H7 (cell line): ENCODE results near the gene TEX14. TPM values are rescaled to one million over a fixed set of nuclear protein-coding genes. Genes with fewer than 3 reads are reported as not detected.
"Not testable (repeated sequence)": the region's sequence is repeated elsewhere in the genome, so short reads cannot be mapped to it uniquely, and the experiment has no call there.

Experiments
- DNase-seq: peaks from one replicate; pipeline ENCODE4 v3.0.0; 2012
- H3K27me3 ChIP-seq: 2 replicates; pipeline ENCODE4 v1.6.0; 2011; ENCODE audit warnings: mild to moderate bottlenecking, low read length; ENCODE audit not compliant: control insufficient read depth, insufficient read depth
- H3K36me3 ChIP-seq: replicated peaks from 2 replicates; pipeline ENCODE4 v1.5.1; 2011; ENCODE audit warnings: low read length; ENCODE audit not compliant: control insufficient read depth, insufficient read depth
- H3K4me3 ChIP-seq: 2 replicates; pipeline ENCODE4 v1.5.1; 2011; ENCODE audit warnings: low read depth, mild to moderate bottlenecking, control low read depth, low read length, moderate library complexity; ENCODE audit not compliant: insufficient read depth
- total RNA-seq: library from RNA; depleted of rRNA; stranded (reverse); fragments of >200 nt; shearing (Covaris generic); gene quantifications from 2 replicates; pipeline ENCODE4 v1.2.3, GENCODE V29; 2014

The TEX14 gene
- total RNA-seq, 1 experiment from 2014 or later: 0.80 TPM

DNA sequence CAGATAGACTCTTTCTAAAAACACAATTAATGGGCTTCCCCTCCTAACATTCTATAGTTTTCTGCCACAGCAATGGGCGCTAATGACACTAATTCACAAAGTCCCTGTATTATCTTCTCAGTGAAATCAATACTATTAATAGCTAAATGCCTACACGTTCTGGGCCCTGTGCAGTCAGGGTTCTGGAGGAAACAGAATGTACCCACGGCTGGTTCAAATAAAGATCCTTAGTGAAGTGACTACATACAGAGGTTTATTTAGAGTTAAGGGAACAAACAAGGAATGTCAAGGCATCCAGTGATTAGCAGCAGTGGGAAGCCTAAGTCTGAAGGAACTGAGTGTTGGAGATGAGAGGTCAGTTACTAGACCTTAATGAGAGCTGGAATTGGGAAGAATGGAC is 133.9 kb downstream of the TEX14 start:
- Histone ChIP-seq H3K4me3 (no peak overlapping the region), H3K27me3 (no peaks in the 10 kb centered on the region), H3K36me3 (no peaks in the 10 kb centered on the region)
- DNase-seq: no peak

GRCh38 chr17:58556833-58557250 is 135.0 kb downstream of the TEX14 start:
- Histone ChIP-seq H3K4me3 (no peak overlapping the region), H3K27me3 (no peaks in the 10 kb centered on the region)
- DNase-seq: no peak

DNA sequence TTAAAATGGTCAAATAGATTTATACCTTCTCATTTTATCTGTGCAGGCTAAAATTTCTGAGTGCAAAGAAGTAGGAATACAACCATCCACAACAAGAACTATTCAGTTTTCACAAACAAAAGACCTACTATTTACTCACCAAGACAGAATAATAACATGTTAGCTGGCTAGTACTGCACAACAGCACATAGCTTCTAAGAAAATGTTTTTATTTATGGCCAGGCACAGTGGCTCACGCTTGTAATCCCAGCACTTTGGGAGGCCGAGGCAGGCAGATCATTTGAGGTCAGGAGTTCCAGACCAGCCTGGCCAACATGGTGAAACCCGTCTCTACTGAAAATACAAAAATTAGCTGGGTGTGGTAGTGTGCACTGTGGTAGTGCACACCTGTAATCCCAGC is 136.7 kb downstream of the TEX14 start:
- not testable (repeated sequence) for DNase-seq, H3K4me3 ChIP-seq, H3K36me3 ChIP-seq, H3K27me3 ChIP-seq

More at GRCh38 chr17:58556833-58557250, 135.0 kb downstream of the TEX14 start:
- H3K36me3 ChIP-seq: no peaks in the 10 kb centered on the region

GRCh38 chr17:58541249-58541648 is 150.6 kb downstream of the TEX14 start:
- Histone ChIP-seq H3K36me3 (no peaks in the 10 kb centered on the region), H3K27me3 (no peaks in the 10 kb centered on the region), H3K4me3 (no peak overlapping the region)
- DNase-seq: peak; percentile 76

DNA sequence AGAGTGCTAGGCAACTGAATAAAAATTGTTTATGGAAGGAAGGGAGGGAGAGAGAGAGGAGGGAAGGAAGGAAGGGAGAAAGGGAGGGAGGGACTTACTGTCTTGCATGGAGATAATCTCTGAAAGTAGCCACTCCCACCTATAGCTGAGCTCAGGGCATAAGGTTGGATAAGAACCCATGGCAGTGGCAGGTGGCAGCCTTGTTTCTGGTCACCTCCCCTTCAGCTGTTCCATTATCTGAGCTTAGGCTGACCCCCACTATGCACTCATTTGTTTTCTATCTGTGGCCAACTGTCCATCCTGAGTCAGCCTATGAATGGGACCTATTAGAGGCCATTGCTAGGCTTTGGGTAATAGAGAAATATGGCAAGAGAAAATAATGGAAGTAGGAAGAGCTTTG is 152.1 kb downstream of the TEX14 start:
- Histone ChIP-seq H3K4me3 (no peak overlapping the region), H3K36me3 (no peaks in the 10 kb centered on the region), H3K27me3 (no peaks in the 10 kb centered on the region)
- no peak for DNase-seq

- DNase-seq: no peak
- H3K4me3 ChIP-seq: no peak overlapping the region
- H3K36me3 ChIP-seq: no peaks in the 10 kb centered on the region
- no peaks in the 10 kb centered on the region; the same call in 1 of the 2 replicates for H3K27me3 ChIP-seq
Measured at GRCh38 chr17:58538811-58539409, 152.9 kb downstream of the TEX14 start.

DNA sequence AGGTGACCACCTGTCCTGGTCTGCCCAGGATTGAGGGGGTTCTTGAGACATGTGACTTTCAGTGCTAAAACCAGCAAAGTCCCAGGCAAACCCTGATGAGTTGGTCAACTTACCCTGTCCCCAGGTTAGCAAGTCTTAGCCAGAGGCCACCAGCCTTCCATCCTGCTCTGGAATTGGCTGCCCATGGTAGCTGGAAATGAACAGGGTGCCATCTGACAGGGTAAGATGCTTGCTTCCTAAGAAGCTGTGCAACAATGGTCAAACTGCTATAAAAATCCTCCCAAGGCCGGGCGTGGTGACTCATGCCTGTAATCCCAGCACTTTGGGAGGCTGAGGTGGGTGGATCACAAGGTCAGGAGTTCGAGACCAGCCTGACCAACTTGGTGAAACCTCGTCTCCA is 154.6 kb downstream of the TEX14 start:
- peaks cover 4% of the 10 kb centered on the region for H3K27me3 ChIP-seq
- no peak overlapping the region for H3K4me3 ChIP-seq
- no peak for DNase-seq
- H3K36me3 ChIP-seq: no peaks in the 10 kb centered on the region

DNA sequence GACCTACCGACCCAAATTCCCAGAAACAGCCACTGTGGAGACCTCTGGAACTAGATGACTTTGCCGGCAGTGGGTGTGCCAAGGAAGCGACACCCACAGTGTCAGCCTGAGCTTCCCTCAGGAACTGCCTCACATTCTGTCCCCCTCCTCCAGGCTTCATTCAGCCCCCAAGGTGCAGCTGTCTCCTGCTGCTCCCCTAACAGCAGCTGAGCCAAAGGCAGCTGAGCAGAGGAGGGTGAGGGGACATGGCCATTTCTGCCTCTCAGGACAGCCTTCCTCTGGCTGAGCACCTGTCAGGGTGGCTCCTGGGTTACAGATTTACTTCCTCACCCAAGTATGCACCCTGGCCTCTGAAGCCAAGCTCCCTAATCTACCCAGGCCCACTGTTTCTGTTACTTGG is 155.3 kb downstream of the TEX14 start:
- Histone ChIP-seq H3K4me3 (no peak overlapping the region), H3K36me3 (no peaks in the 10 kb centered on the region), H3K27me3 (peaks cover 5% of the 10 kb centered on the region)
- DNase-seq: no peak

DNA sequence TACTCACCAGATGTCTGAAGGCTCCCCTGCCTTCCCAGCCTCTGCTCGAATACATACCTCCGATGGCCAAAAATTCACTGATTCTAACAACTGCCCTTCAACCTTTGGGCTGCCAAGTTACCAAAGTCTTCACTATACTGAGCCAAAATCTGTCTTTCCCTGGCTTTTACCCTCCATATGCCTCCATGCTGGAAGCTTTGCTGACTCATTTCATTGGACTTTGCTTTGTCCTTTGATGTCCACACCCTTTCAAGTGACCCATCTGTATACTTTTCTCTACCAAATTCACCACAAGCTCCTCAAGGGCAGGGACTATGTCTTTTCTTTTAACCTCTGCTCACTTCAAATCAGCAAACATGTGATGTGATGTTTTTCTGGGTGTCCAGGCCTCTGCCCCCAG is 156.4 kb downstream of the TEX14 start:
- Histone ChIP-seq H3K4me3 (no peak overlapping the region), H3K27me3 (peaks cover 10% of the 10 kb centered on the region), H3K36me3 (no peaks in the 10 kb centered on the region)
- no peak for DNase-seq

DNA sequence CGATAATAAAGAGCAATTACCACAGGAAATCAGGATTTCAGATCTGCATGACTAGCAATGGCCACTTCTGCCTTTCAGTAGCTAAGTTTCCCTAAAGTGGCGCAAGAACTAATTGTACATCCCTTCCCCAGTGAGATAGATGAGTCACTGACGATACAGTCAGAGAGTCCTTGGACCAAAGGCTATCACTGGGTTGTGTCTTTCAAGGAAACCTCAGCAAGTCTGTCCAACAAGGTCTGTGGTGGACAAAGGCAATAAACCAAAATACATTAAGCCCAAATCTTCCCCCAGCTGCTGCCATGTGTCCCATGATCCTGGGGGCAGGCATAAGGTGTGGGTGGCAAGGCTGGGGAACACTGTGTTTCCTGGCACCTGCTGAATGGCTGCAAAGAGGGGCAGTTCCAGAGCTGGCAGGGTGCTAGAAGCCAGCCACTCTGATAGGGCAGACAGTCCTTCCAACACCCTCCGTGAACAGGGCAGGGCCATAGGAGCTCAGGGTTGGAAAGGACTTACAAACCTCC is 156.9 kb downstream of the TEX14 start:
- DNase-seq: no peak
- H3K27me3 ChIP-seq: peaks cover 11% of the 10 kb centered on the region
- no peaks in the 10 kb centered on the region for H3K36me3 ChIP-seq
- H3K4me3 ChIP-seq: no peak overlapping the region

GRCh38 chr17:58534331-58534730 is 157.5 kb downstream of the TEX14 start:
- no peaks in the 10 kb centered on the region for H3K36me3 ChIP-seq
- peak; percentile 56 for DNase-seq
- no peak overlapping the region for H3K4me3 ChIP-seq
- peaks cover 11% of the 10 kb centered on the region for H3K27me3 ChIP-seq

DNA sequence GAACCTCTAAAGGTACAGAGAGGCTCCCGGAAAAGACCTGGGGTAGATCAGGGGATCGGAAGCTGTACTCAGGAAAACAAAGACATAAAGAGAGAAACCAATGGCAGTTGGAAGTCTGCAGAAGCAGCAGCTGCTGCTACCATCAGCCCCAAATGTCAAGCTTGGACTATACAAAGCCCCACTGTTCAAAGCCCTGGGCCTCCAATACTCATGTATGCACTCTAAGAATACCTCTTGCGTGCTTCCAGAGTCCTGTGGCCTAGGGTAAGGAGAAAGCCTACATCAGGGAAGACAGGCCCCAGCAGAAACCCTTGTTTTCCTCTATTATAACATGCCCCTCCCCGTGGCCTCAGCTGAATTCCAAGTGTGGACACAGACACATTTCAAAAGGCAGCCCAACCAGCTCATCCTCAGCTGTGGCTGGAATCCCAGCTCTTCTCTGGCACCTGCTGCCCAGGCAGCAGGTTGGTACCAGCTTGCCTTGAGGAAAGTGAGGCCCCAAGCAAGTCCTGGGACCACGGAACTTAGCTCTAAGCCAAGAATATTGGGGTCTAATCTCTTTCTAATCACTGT is 158.1 kb downstream of the TEX14 start:
- DNase-seq: no peak

DNA sequence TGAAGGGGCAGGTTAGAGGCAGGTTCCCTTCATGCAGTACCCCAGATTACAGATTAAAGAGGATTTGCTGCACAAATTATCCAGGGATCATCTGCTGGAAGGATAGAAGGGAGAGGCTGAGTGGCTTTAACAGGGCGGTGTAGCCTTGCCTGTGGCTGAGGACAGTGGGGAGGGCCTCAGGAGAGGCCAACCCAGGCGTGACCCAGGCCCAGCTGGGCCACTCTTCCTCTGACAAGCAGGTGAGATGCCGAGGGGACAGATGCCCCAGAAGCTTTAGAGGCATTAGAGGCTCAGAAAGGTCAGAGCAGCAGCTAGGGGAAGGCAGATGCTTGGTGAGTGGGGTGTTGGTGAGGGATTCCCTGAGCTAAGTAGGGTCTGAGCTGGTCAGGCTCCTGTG is 159.3 kb downstream of the TEX14 start:
- Histone ChIP-seq H3K4me3 (peak overlapping the region; percentile 71; the same call in 1 of the 2 replicates), H3K27me3 (peaks cover 11% of the 10 kb centered on the region), H3K36me3 (no peaks in the 10 kb centered on the region)
- DNase-seq: peak; percentile 45

More for the DNA sequence above, 158.1 kb downstream of the TEX14 start:
- no peak overlapping the region for H3K4me3 ChIP-seq
- H3K36me3 ChIP-seq: no peaks in the 10 kb centered on the region
- H3K27me3 ChIP-seq: peaks cover 11% of the 10 kb centered on the region

- Histone ChIP-seq H3K27me3 (peaks cover 11% of the 10 kb centered on the region), H3K4me3 (peak overlapping the region; percentile 71), H3K36me3 (no peaks in the 10 kb centered on the region)
- DNase-seq: peak; percentile 95
Measured at GRCh38 chr17:58531661-58532554, 159.9 kb downstream of the TEX14 start.

- Histone ChIP-seq H3K27me3 (peaks cover 11% of the 10 kb centered on the region), H3K4me3 (peak overlapping the region; percentile 71), H3K36me3 (no peaks in the 10 kb centered on the region)
- DNase-seq: peak; percentile 76
Measured at GRCh38 chr17:58531122-58531521, 160.7 kb downstream of the TEX14 start.
